B cell (primary cell): ENCODE data around the gene LARGE2. TPM values are rescaled to one million over a fixed set of nuclear protein-coding genes. Genes with fewer than 3 reads are reported as not detected.
A peak's percentile ranks its signal among the peaks of the same experiment; 100 is the strongest.

Experiments used
- ATAC-seq: fragments of 200-7000 bp; cut with Tn5 transposase; one replicate; pipeline ENCODE4 v1.10.0; 2021; ENCODE audit warnings: low read depth, mild to moderate bottlenecking, moderate number of reproducible peaks, moderate library complexity
- CTCF ChIA-PET: fragments of 350-600 bp; sonication (Branson Sonifier 250); formaldehyde crosslinking; loops from one replicate; lab custom pipeline; 2021; ENCODE audit warnings: antibody characterized with exemption, inconsistent platforms; lab: Charles Lee
- POLR2A ChIA-PET: fragments of 350-600 bp; sonication (Branson Sonifier 250); formaldehyde crosslinking; loops from one replicate; lab custom pipeline; 2021; ENCODE audit warnings: antibody characterized with exemption; lab: Charles Lee
- DNase-seq: peaks from one replicate; pipeline ENCODE4 v3.0.0; 2013
- H2AFZ ChIP-seq: 2 replicates; pipeline ENCODE4 v1.6.1; 2012; ENCODE audit warnings: mild to moderate bottlenecking, low read depth, low read length; ENCODE audit not compliant: insufficient read depth, poor library complexity, severe bottlenecking
- H3K27ac ChIP-seq, 2 donors: 1 replicate in 1 of 2; 2 replicates in 1 of 2; pipeline ENCODE4 v1.5.1; 2012 to 2013; ENCODE audit warnings: low read length in 2 of 2, mild to moderate bottlenecking in 2 of 2, moderate library complexity in 1 of 2
- H3K27me3 ChIP-seq, 4 experiments: fragments of 200-600 bp in 1 of 4; sonication (generic) in 1 of 4; replicated peaks in 1 of 4; 1 replicate in 2 of 4; 2 replicates in 2 of 4; pipeline versions ENCODE4 v1.6.1 to v1.7.0; 2013 to 2016; ENCODE audit warnings: low read length in 3 of 4, mild to moderate bottlenecking in 2 of 4, mixed read lengths in 1 of 4, moderate library complexity in 1 of 4; ENCODE audit not compliant: insufficient read depth in 4 of 4, control insufficient read depth in 3 of 4; ENCODE audit errors: control extremely low read depth in 1 of 4
- H3K36me3 ChIP-seq, 2 experiments: replicated peaks in 1 of 2; 1 replicate in 1 of 2; 2 replicates in 1 of 2; pipeline versions ENCODE4 v1.6.1 to v1.7.1; 2013; ENCODE audit warnings: low read length in 1 of 2; ENCODE audit not compliant: insufficient read depth in 2 of 2, control insufficient read depth in 1 of 2; ENCODE audit errors: control extremely low read depth in 1 of 2, extremely low read depth in 1 of 2
- H3K4me1 ChIP-seq, 2 donors: fragments of 200-600 bp in 1 of 2; sonication (generic) in 1 of 2; 1 replicate in 1 of 2; 2 replicates in 1 of 2; pipeline versions ENCODE4 v1.5.1 to v1.6.1; 2013 to 2017; ENCODE audit warnings: low read length in 2 of 2; ENCODE audit not compliant: control insufficient read depth in 2 of 2, insufficient read depth in 2 of 2
- H3K4me2 ChIP-seq: replicated peaks from 2 replicates; pipeline ENCODE3; 2012; ENCODE audit warnings: mild to moderate bottlenecking, low read depth, low read length; ENCODE audit not compliant: poor library complexity, severe bottlenecking
- H3K4me3 ChIP-seq, 5 experiments: fragments of 200-600 bp in 1 of 5; sonication (generic) in 1 of 5; 1 replicate in 3 of 5; 2 replicates in 2 of 5; pipeline versions ENCODE4 v1.5.1 to v1.7.0; 2011 to 2016; ENCODE audit warnings: low read length in 4 of 5, mild to moderate bottlenecking in 4 of 5, low read depth in 2 of 5, control low read depth in 1 of 5, moderate library complexity in 1 of 5; ENCODE audit not compliant: insufficient read depth in 1 of 5; ENCODE audit errors: control extremely low read depth in 1 of 5, extremely low read depth in 1 of 5
- H3K79me2 ChIP-seq: fragments of 200-600 bp; sonication (generic); one replicate; pipeline ENCODE4 v1.6.0; 2016; ENCODE audit warnings: low read length; ENCODE audit not compliant: control insufficient read depth, insufficient read depth
- H3K9ac ChIP-seq: fragments of 200-600 bp; sonication (generic); 2 replicates; pipeline ENCODE4 v1.6.1; 2017; ENCODE audit warnings: mild to moderate bottlenecking, low read length, moderate library complexity
- H3K9me3 ChIP-seq, 3 donors: one replicate each; pipeline versions ENCODE4 v1.6.1 to v1.7.1; 2013; ENCODE audit warnings: low read length in 2 of 3; ENCODE audit not compliant: control insufficient read depth in 2 of 3, insufficient read depth in 1 of 3; ENCODE audit errors: control extremely low read depth in 1 of 3
- H4K20me1 ChIP-seq: 2 replicates; pipeline ENCODE4 v1.6.0; 2012; ENCODE audit warnings: mild to moderate bottlenecking, low read length; ENCODE audit not compliant: insufficient read depth, control insufficient read depth, poor library complexity, severe bottlenecking
- H3K27ac Mint-ChIP-seq: one replicate; pipeline ENCODE4 v1.8.0; 2021; ENCODE audit warnings: mixed read lengths
- H3K27me3 Mint-ChIP-seq: one replicate; pipeline ENCODE4 v1.8.0; 2021; ENCODE audit warnings: mixed read lengths
- H3K4me1 Mint-ChIP-seq: one replicate; pipeline ENCODE4 v1.8.0; 2021; ENCODE audit warnings: mixed read lengths
- H3K4me3 Mint-ChIP-seq: one replicate; pipeline ENCODE4 v1.8.0; 2021; ENCODE audit warnings: mixed read lengths
- H3K9me3 Mint-ChIP-seq: one replicate; pipeline ENCODE4 v1.8.0; 2022; ENCODE audit warnings: mixed read lengths; ENCODE audit not compliant: insufficient read depth
- CTCF ChIP-seq: fragments of 200-600 bp; IDR thresholded peaks from one replicate; pipeline ENCODE4 v1.8.0; 2022; ENCODE audit warnings: antibody characterized with exemption, mild to moderate bottlenecking
- EZH2 ChIP-seq: IDR thresholded peaks from 2 replicates; pipeline ENCODE4 v1.6.1; 2012; ENCODE audit warnings: borderline replicate concordance, low read depth, mild to moderate bottlenecking, moderate library complexity, low read length; ENCODE audit not compliant: insufficient read depth, poor library complexity, severe bottlenecking
- WGBS: methylation state at CpG from one replicate; pipeline ENCODE4 v1.1.5; 2013; ENCODE audit warnings: missing lambda C conversion rate; ENCODE audit not compliant: insufficient coverage; 5-methylcytosine and 5-hydroxymethylcytosine counted together
- intact Hi-C: fragments of 100-400 bp; cut with micrococcal nuclease; formaldehyde crosslinking; loops from one replicate; pipeline ENCODE4 v1.10.0; 2022
- polyA plus RNA-seq: library from polyadenylated mRNA; depleted of rRNA; stranded (reverse); fragments of >200 nt; gene quantifications from 2 replicates; pipeline ENCODE4 v1.2.3, GENCODE V29; 2012
- total RNA-seq, 2 donors: library from RNA; stranded (reverse); fragments of 120-200 nt in 1 of 2; gene quantifications; 1 replicate in 1 of 2; 2 replicates in 1 of 2; pipeline versions ENCODE4 v1.2.3 to v1.2.4, GENCODE V29; 2013 to 2022

Gene LARGE2
- total and polyA plus RNA-seq, 2 donors (not counting 1 experiment from before 2014, with no cell fraction given): 109 to 264 TPM

- Histone ChIP-seq H3K27ac (peak overlapping the region; percentile 26 to 92), H3K4me2 (peak overlapping the region; percentile 91), H2AFZ (no peak overlapping the region), H3K4me1 (peaks cover 74 to 84% of the 10 kb centered on the region in 2 donors), H3K9me3 (no peaks in the 10 kb centered on the region), H3K36me3 (peaks cover 0 to 12% of the 10 kb centered on the region in 2 experiments), H4K20me1 (peaks cover 18% of the 10 kb centered on the region), H3K27me3 (no peaks in the 10 kb centered on the region), H3K79me2 (peaks cover 73% of the 10 kb centered on the region), H3K9ac (peak overlapping the region; percentile 82), H3K4me3 (peak overlapping the region in 2 of 5 experiments; percentile 5 to 22)
- H3K9me3 Mint-ChIP-seq: no peaks in the 10 kb centered on the region
- TF ChIP-seq CTCF (no peak), EZH2 (no peak)
- H3K4me3 Mint-ChIP-seq: peak overlapping the region; percentile 95
- peak overlapping the region; percentile 92 for H3K27ac Mint-ChIP-seq
- ATAC-seq (no peak), DNase-seq (peak; percentile 13)
- intact Hi-C loops: loop anchor here (5.0 to 10.0 kb wide), 3 partner anchors 73 to 1620 kb away; partner anchors contain the start of genes CELF1 and SLC35C1
- H3K27me3 Mint-ChIP-seq: no peaks in the 10 kb centered on the region
- H3K4me1 Mint-ChIP-seq: peaks cover 95% of the 10 kb centered on the region
- CTCF ChIA-PET: interaction anchor here (0.7 to 11.4 kb wide), 5 partner anchors 14 to 308 kb away, joined by 3 to 98 read pairs (median 5); partner anchors contain the start of genes LARGE2 and PEX16
- POLR2A ChIA-PET: interaction anchor here (0.6 to 10.9 kb wide), 3 partner anchors 8 to 34 kb away, joined by 3 to 162 read pairs (median 10); partner anchors contain the start of genes LARGE2 and PEX16
- 84% methylated on average over 10 of the region's 12 CpGs for WGBS
Observed at GRCh38 chr11:45934580-45935318, 12.3 kb downstream of the LARGE2 start.
